ENCODE measurements around the gene NEMP1. TPM values are rescaled to one million over a fixed set of nuclear protein-coding genes. Genes with fewer than 3 reads are reported as not detected.

Gene NEMP1
- total and polyA plus RNA-seq, 2 of the 13 experiments (the other 11 are each of a cell fraction or from before 2014, with no cell fraction given): 11.4 to 12.9 TPM

DNA sequence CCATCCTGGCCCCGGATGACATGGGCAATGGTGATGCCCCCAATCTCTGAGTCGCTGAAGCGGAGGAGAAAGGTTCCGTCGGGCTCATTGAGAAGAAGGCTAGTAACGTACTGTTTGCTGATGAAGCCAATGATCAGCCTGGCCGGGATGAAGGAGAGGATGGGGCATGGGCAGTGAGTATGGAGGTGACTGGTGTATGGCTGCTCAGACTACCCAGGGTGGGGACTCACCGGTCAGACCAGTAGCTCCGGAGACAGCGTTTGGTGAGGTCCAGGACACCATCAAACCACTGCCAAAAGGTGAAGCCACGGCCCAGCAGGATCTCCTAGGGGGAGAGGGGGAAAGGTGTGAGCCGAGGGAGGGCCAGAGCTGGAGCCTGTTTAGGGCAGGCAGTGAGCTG is 21.2 kb upstream of the NEMP1 start:
- DNase-seq (ENCODE audit: low spot score) (no peak), FAIRE-seq (no peak), ATAC-seq (no peak)
- Histone ChIP-seq H3K4me2 (ENCODE audit: low read depth, low read length) (no peak overlapping the region), H3K4me1 (ENCODE audit: insufficient read depth, low read length) (peaks cover 51% of the 10 kb centered on the region), H3K36me3 (replicated peaks in 1 of 2; ENCODE audit: control insufficient read depth in 1 of 2, insufficient read depth in 2 of 2, low read length in 2 of 2) (peaks cover 10 to 15% of the 10 kb centered on the region in 2 experiments; a peak in 4 of 5 replicates), H3K27me3 (ENCODE audit: control insufficient read depth in 1 of 2, insufficient read depth in 2 of 2, low read length in 2 of 2) (no peaks in the 10 kb centered on the region), H4K20me1 (ENCODE audit: insufficient read depth, low read length) (no peaks in the 10 kb centered on the region), H3K27ac (ENCODE audit: extremely low read length, insufficient read depth, low read length) (no peak overlapping the region), H3K9me3 (ENCODE audit: low read length) (no peaks in the 10 kb centered on the region), H3K79me2 (ENCODE audit: insufficient read depth, low read length) (no peaks in the 10 kb centered on the region), H3K4me3 (replicated peaks in 1 of 3; ENCODE audit: insufficient read depth in 1 of 3, low read depth in 2 of 3, low read length in 3 of 3) (no peak overlapping the region), H2AFZ (ENCODE audit: low read length) (no peak overlapping the region), H3K9ac (ENCODE audit: insufficient read depth, low read depth, low read length) (no peak overlapping the region)
- 96% methylated on average over 12 of the region's 12 CpGs for WGBS (ENCODE audit: low lambda C conversion rate)
- ChIA-PET CTCF (ENCODE audit: low intra/inter-chr PET ratio, low total read pairs) (no interaction called here), POLR2A (interaction anchor here (1.6 to 13.5 kb wide), 3 partner anchors 11 to 21 kb away, joined by 6 to 309 read pairs (median 109); partner anchors contain the start of genes NAB2, NEMP1 and STAT6)
- intact Hi-C loops (cut with micrococcal nuclease; ENCODE audit: unreplicated experiment) (no loop called here), in situ Hi-C loops (cut with HindIII; ENCODE audit: extremely low pct_ligation_motif_present, low pct_unique_long_range_greater_than_20kb) (no loop called here)
- BruUV-seq (replicated peaks): no TSS peak
- no peak for TF ChIP-seq NFIB (CRISPR knock-in tag; IDR thresholded peaks at IDR 0.05; ENCODE audit: borderline replicate concordance)
- TF ChIP-seq, protein P1, sequence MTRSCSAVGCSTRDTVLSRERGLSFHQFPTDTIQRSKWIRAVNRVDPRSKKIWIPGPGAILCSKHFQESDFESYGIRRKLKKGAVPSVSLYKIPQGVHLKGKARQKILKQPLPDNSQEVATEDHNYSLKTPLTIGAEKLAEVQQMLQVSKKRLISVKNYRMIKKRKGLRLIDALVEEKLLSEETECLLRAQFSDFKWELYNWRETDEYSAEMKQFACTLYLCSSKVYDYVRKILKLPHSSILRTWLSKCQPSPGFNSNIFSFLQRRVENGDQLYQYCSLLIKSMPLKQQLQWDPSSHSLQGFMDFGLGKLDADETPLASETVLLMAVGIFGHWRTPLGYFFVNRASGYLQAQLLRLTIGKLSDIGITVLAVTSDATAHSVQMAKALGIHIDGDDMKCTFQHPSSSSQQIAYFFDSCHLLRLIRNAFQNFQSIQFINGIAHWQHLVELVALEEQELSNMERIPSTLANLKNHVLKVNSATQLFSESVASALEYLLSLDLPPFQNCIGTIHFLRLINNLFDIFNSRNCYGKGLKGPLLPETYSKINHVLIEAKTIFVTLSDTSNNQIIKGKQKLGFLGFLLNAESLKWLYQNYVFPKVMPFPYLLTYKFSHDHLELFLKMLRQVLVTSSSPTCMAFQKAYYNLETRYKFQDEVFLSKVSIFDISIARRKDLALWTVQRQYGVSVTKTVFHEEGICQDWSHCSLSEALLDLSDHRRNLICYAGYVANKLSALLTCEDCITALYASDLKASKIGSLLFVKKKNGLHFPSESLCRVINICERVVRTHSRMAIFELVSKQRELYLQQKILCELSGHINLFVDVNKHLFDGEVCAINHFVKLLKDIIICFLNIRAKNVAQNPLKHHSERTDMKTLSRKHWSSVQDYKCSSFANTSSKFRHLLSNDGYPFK (CRISPR knock-in tag; IDR thresholded peaks at IDR 0.05; ENCODE audit: borderline replicate concordance): no peak
- no peak for TF ChIP-seq ZNF224 (CRISPR knock-in tag; IDR thresholded peaks at IDR 0.05)
- TF ChIP-seq HDAC2 (CRISPR knock-in tag; IDR thresholded peaks at IDR 0.05): no peak
- TF ChIP-seq, protein P2, sequence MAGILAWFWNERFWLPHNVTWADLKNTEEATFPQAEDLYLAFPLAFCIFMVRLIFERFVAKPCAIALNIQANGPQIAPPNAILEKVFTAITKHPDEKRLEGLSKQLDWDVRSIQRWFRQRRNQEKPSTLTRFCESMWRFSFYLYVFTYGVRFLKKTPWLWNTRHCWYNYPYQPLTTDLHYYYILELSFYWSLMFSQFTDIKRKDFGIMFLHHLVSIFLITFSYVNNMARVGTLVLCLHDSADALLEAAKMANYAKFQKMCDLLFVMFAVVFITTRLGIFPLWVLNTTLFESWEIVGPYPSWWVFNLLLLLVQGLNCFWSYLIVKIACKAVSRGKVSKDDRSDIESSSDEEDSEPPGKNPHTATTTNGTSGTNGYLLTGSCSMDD (CRISPR knock-in tag; IDR thresholded peaks at IDR 0.05): no peak
- no peak for TF ChIP-seq MEIS1 (CRISPR knock-in tag; IDR thresholded peaks at IDR 0.05; ENCODE audit: borderline replicate concordance)
- TF ChIP-seq, protein P3, sequence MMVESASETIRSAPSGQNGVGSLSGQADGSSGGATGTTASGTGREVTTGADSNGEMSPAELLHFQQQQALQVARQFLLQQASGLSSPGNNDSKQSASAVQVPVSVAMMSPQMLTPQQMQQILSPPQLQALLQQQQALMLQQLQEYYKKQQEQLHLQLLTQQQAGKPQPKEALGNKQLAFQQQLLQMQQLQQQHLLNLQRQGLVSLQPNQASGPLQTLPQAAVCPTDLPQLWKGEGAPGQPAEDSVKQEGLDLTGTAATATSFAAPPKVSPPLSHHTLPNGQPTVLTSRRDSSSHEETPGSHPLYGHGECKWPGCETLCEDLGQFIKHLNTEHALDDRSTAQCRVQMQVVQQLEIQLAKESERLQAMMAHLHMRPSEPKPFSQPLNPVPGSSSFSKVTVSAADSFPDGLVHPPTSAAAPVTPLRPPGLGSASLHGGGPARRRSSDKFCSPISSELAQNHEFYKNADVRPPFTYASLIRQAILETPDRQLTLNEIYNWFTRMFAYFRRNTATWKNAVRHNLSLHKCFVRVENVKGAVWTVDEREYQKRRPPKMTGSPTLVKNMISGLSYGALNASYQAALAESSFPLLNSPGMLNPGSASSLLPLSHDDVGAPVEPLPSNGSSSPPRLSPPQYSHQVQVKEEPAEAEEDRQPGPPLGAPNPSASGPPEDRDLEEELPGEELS (CRISPR knock-in tag; IDR thresholded peaks at IDR 0.05): no peak
- TF ChIP-seq, protein P4, sequence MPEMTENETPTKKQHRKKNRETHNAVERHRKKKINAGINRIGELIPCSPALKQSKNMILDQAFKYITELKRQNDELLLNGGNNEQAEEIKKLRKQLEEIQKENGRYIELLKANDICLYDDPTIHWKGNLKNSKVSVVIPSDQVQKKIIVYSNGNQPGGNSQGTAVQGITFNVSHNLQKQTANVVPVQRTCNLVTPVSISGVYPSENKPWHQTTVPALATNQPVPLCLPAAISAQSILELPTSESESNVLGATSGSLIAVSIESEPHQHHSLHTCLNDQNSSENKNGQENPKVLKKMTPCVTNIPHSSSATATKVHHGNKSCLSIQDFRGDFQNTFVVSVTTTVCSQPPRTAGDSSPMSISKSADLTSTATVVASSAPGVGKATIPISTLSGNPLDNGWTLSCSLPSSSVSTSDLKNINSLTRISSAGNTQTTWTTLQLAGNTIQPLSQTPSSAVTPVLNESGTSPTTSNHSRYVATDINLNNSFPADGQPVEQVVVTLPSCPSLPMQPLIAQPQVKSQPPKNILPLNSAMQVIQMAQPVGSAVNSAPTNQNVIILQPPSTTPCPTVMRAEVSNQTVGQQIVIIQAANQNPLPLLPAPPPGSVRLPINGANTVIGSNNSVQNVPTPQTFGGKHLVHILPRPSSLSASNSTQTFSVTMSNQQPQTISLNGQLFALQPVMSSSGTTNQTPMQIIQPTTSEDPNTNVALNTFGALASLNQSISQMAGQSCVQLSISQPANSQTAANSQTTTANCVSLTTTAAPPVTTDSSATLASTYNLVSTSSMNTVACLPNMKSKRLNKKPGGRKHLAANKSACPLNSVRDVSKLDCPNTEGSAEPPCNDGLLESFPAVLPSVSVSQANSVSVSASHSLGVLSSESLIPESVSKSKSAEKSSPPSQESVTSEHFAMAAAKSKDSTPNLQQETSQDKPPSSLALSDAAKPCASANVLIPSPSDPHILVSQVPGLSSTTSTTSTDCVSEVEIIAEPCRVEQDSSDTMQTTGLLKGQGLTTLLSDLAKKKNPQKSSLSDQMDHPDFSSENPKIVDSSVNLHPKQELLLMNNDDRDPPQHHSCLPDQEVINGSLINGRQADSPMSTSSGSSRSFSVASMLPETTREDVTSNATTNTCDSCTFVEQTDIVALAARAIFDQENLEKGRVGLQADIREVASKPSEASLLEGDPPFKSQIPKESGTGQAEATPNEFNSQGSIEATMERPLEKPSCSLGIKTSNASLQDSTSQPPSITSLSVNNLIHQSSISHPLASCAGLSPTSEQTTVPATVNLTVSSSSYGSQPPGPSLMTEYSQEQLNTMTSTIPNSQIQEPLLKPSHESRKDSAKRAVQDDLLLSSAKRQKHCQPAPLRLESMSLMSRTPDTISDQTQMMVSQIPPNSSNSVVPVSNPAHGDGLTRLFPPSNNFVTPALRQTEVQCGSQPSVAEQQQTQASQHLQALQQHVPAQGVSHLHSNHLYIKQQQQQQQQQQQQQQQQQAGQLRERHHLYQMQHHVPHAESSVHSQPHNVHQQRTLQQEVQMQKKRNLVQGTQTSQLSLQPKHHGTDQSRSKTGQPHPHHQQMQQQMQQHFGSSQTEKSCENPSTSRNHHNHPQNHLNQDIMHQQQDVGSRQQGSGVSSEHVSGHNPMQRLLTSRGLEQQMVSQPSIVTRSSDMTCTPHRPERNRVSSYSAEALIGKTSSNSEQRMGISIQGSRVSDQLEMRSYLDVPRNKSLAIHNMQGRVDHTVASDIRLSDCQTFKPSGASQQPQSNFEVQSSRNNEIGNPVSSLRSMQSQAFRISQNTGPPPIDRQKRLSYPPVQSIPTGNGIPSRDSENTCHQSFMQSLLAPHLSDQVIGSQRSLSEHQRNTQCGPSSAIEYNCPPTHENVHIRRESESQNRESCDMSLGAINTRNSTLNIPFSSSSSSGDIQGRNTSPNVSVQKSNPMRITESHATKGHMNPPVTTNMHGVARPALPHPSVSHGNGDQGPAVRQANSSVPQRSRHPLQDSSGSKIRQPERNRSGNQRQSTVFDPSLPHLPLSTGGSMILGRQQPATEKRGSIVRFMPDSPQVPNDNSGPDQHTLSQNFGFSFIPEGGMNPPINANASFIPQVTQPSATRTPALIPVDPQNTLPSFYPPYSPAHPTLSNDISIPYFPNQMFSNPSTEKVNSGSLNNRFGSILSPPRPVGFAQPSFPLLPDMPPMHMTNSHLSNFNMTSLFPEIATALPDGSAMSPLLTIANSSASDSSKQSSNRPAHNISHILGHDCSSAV (CRISPR knock-in tag; IDR thresholded peaks at IDR 0.05; ENCODE audit: borderline replicate concordance): no peak

Data from HepG2 (cell line).